PC-3 (cell line): ENCODE results near the gene BCLAF1.

Experiments
- EZH2phosphoT487 ChIP-seq: fragments of 300-600 bp; sonication (generic); IDR thresholded peaks from 2 replicates; pipeline ENCODE4 v1.6.1; 2018; ENCODE audit warnings: mild to moderate bottlenecking, antibody characterized with exemption, low read length, borderline replicate concordance
- TF ChIP-seq, protein P1 (sequence below): fragments of 300-600 bp; sonication (generic); conservative IDR thresholded peaks from 2 replicates; pipeline ENCODE4 v1.5.1; 2017; ENCODE audit warnings: antibody characterized with exemption, low read depth, mild to moderate bottlenecking, low read length

DNA sequence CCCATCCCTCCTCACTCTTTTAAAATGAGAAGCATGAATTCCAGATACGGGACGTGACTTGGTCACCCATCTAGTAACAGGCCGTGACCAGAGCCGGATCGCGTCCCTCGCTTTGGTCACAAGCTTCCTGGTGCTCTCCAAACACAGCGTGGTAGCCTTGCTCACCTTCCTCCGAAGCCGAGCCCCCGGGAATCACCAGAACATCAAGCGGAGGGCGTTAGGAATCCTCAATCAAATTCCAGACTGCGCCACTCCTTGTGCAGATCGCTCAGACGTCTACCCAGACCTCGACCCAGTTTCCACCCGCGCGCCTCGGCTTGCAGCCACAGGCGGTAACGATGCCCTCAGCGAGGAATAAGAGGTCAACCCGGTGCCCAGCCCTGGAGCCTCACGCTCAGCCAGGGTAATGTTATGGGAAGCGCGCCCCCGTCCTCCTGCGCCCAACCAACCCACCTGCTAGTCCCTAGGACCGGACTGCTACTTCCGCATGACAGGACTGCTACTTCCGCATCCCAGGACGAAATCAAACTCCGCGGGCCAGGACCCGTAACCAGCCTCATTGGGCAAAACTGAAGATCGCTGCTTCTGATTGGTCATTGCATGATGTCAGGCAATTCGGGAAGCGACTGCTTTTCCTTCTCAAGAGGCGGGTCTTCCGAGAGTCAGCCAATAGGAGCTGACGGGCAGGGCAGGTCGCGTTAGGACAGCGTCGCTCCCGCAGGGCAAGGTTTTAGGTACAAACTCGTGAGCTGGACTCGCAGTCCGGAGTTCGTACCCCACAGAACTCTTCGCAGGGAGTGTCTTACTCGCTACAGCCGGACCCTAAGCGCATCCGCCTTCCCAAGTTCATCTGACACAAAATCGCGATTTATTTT, 39.6 kb downstream of the BCLAF1 start, which contains the start of gene MTFR2:
- TF ChIP-seq, protein P1, sequence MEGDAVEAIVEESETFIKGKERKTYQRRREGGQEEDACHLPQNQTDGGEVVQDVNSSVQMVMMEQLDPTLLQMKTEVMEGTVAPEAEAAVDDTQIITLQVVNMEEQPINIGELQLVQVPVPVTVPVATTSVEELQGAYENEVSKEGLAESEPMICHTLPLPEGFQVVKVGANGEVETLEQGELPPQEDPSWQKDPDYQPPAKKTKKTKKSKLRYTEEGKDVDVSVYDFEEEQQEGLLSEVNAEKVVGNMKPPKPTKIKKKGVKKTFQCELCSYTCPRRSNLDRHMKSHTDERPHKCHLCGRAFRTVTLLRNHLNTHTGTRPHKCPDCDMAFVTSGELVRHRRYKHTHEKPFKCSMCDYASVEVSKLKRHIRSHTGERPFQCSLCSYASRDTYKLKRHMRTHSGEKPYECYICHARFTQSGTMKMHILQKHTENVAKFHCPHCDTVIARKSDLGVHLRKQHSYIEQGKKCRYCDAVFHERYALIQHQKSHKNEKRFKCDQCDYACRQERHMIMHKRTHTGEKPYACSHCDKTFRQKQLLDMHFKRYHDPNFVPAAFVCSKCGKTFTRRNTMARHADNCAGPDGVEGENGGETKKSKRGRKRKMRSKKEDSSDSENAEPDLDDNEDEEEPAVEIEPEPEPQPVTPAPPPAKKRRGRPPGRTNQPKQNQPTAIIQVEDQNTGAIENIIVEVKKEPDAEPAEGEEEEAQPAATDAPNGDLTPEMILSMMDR = no peak
- TF ChIP-seq EZH2phosphoT487 = no peak
